NOMO-1 (cell line): ENCODE measurements around the gene PRKG1.
"Not testable (repeated sequence)": the region's sequence is repeated elsewhere in the genome, so short reads cannot be mapped to it uniquely, and the experiment has no call there.

Source experiments
- DNase-seq, 2 experiments: peaks; one replicate each; lab custom pipeline; 2025; ENCODE audit not compliant: unreplicated experiment in 2 of 2; lab: John Stamatoyannopoulos, UW

PRKG1 gene

DNA sequence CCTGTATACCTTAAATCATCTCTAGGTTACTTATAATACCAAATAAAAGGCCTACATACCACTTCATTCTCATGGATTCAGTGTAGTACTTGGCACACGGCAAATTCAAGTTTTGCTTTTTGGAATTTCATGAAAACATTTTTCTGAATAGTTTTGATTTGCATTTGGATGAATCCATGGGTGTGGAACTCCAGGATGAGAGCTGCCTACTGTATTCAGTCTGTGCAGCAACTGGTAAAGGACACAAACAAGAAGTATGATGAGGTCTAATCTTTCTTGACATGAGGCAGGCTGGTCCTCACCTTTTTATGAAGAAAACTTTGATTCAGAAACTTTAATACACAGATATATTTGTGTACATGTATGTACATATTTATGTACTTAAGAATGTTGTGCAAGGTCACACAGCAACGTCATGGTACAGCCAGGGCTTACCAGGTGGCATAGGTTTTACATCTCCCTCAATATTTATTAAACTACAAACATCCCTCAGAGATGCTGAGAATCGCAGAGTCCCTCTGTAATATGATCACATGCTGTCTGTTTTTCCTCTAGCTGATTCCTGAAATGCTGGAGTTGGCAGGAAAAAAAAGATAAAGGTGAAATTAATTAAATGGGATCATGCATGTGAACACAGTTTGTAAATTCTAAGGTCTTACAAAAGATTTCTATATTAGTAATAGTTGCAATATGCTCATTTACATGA lies 239.6 kb downstream of the PRKG1 start:
- no peak for DNase-seq

DNA sequence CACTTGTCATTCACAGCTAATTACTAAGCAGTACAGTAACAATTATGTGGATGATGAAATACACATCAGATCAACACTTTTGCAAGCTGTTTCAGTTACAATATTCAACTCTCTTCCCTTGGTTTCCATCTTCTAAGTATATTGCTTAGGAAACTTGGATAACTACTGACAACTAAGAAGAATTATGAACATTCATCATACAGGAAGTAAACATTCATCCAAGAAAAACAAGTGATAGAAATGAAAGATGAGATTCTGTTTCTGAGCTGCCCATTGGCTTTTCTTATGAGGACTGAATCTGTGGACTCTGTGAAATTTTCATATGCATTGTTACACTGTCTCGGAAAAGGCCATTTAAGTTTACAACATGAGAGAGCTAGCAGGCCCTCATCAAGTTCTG lies 240.2 kb downstream of the PRKG1 start:
- DNase-seq = no peak

DNA sequence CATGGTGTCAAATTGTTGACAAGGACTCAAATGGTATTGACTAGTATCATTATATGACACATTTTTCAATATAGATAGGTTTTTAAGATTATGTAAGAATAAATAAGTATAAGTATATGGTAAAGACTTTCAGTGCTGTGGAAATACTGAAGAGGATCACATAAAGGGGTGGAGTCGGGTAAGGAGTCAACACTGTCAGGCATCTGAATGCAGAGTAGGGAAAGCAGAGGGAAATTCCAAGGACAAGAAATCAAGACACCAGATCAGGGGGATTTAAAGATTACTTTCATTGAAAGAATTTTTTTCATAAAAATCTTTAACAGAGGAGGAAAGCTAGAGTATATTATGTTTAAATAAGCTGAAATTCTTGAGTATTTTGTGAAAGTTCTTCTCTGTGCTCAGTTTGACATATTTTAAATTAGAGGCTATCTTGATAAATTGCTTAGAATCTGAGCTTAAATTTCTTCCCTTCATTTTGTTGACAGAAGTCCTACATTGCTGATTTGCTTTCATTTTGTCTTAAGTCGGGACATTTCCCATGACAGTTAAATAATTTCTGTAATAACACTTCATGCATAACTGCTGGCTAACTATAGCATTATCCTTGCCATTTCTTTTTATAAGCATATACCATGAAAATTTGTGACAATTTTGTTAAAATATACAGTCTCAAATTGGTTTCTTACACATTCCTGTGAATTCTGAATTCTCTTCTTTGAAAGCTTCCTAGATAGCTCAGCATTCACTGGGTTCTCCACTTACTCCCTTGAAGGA lies 244.3 kb downstream of the PRKG1 start:
- DNase-seq = no peak

DNA sequence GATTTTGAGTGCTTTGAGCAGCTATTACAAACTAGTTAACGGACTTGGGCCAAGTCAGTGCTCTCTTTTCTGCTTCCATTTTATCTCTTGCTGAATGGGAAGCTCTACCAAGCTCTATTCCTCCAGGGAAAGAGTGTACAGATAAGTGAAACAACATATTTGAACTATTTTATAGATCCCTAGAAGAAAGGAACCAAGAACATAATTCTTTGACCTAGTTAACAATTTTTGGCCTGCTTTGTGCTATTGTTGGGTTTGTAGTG lies 244.8 kb downstream of the PRKG1 start:
- DNase-seq = no peak

DNA sequence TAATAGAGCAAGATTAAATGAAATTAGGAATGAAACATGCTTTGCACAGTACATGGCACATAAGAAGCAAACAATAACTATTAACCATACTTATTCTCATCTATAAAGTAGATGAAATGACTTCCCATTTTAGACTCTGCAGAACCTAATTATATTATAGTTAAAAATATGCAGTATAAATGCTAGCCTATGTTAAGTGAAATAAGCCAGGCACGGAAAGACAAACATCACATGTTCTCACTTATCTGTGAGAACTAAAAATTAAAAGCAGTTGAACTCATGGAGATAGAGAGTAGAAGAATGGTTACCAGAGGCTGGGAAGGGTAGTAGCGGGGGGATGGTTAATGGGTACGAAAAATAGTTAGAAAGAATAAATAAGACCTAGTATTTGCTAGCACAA lies 247.0 kb downstream of the PRKG1 start:
- DNase-seq = no peak

DNA sequence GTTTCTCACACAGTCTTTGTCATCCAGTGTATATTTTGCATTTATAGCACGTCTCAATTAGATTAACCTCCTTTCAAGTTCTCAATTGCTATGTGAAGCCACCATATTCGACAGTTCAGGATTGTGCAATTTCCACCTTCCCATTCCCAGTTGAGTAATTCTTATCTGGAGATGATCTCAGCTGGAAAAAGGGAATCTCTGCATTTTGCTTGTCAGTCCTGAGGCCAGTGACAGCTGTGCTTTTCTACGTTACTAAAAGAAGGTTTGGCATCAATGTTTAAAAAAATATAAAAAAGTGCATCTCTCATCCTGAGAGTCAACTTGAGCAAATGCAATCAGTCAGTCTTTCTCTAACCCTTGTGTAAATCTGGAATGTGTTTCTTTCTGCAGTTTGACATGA lies 247.7 kb downstream of the PRKG1 start:
- DNase-seq = no peak

DNA sequence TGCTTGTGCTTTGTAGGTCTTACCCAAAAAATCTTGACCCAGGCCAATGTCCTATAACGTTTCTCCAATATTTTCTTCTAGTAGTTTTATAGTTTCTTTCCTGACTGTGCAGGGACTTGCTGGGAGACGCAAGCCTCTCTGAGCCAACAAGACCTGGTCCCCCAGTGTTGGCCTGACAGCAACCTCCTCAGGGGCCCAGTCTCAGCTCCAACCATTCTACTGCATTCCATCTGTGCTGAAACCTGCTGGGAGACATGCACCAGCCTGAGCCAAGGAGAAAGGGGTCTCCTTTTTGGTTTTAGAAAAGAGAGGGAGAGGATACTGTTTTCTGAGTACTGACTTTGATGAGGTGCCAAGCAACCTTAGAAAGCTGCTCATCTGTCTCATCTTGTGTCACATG lies 251.4 kb downstream of the PRKG1 start:
- no peak for DNase-seq

DNA sequence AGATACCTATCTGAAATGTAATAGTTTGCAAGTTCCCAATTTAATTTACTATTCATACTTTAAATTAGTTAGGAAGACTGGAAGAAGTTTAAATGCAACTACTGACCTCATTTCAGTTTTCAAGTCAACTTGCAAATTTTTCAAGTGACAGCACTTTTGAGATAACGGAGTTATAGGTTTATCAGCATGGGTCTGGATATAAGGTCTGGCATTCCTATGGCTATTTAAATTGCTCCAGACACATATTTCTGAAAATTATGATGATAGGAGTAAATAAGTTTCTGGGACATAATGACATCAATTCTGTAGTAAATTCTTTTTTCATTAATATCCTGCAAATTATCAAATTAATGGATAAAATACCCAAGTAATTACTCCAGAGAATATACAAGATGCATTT lies 251.9 kb downstream of the PRKG1 start:
- no peak for DNase-seq

DNA sequence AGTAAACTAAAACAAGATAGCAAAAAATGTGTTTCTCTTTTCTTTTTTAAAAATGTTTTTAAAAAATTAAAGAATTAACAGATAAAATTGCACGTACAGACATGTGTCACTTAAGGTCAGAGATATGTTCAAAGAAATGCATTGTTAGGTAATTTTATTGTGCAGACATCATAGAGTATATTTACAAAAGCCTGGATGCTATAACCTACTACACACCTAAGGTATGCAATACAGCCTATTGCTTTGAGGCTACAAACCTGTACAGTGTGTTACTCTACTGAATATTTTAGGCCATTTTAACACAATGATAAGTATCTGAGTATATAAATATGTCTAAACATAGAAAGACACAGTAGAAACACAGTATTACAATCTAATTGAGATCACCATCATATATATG lies 253.1 kb downstream of the PRKG1 start:
- DNase-seq = no peak

DNA sequence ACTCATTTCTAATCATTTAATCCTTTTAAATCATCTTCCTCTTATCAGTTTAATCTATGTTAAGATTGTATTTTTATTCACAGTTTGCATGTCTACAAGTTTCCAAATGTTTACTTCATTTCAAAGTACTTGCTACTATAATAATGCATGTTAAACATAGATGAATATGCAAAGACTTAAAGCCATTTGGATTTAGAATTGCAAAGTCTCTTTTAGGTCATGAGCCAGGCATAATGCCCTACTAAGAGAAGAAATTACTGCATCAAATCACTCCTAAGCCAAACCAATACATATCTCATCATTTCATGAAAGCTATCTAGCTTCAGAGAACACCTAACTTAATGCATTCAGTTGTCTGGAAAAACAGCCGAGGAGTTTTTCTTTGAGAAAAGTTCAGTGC lies 266.1 kb downstream of the PRKG1 start:
- DNase-seq = no peak

DNA sequence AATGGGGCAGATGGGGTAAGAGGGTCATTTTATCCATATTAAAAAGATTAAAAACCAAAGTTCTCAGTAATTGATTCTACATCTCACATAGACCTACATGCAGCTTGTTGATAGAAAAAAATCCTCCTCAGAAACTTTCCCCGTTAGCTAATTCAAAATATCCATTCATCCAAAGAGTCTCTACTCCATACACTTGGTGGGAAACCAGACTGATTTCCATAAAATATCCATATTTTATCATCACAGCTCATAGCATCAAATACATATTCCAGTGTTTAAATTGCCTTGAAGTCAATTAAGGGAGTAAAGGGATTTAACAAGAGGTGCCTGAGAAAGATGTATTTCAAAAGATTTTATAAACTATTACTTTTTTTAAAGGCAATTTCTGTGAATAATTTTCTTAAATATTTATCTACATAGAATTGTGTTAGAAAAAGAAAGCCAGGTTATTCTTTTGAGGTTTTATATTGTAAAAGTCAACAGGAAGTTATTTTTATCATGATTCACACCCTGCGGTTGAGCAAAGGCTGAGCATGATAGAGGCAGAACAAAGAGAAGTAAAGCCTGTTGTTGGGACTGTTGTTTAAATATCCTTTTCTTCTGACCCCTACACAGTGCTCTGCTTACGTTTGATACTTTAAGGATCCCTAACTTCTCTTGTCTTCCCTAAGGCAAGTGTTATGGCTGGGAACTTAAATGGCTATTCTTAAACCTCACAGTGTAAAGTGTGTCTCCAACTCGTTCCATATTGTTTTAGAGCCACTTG lies 266.7 kb downstream of the PRKG1 start:
- no peak for DNase-seq

DNA sequence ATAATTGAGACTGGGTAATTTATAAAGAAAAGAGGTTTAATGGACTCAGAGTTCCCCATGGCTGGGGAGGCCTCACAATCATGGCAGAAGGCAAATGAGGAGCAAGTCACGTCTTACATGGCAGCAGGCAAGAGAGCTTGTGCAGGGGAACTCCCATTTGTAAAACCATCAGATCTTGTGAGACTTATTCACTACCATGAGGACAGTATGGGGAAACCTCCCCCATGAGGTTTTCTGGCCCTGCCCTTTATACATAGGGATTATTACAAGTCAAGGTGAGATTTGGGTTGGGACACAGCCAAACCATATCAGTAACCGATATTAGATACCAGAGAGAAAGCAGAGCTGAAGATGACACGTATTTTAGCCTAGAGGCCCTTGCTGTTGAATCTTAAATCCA lies 267.5 kb downstream of the PRKG1 start:
- DNase-seq = not testable (repeated sequence)

DNA sequence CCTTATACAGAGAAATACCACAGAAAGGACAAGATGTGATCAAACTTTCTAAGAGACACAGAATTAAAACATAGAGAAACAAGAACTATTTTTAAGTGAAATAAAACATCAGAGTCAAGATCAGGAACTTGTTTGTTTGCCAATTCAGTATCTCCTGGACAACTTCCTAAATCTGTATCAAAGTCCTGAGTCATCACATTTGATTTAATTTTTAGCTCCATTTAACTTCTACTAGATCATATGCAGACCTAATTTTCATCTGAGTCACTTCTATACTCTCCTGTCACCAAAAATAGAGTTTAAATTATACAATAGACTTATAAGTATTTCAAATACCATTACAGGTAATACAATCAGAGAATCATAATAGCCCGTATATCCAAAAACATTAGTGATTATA lies 268.1 kb downstream of the PRKG1 start:
- DNase-seq = no peak

DNA sequence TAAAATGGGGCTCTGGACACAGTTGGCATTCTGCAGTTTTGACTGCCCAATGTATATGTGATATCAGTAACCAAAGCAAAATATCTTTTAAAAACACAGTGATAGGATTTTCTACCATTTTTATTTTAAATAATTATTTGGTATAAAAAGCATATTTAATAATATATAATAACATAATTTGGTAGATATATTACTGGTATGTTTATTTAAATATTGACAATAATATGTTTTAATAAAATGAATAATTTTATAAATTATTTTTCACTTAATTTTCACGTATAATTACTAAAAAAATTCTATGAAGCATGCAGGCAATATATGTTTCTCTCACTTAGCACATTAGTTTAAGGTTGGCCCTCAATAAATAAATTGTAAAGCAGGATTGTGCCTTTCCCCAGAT lies 269.1 kb downstream of the PRKG1 start:
- DNase-seq = no peak

DNA sequence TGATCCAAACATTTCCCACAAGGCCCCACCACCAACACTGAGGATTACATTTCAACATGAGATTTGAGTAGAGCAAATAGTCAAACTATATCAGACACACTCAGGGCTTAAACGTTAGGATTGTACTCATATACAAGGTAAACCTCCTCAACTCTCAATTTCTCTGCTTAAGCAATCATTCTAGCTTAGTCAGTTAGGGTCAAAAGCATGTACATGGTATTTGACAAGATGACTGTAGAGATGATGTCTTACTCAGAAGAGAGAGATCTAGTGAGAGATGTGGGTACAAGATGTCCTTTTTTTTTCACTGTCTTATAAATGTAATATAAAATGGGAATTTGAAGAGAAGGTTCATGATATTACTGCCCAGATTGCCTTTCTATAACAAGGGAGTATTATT lies 270.1 kb downstream of the PRKG1 start:
- DNase-seq = no peak

DNA sequence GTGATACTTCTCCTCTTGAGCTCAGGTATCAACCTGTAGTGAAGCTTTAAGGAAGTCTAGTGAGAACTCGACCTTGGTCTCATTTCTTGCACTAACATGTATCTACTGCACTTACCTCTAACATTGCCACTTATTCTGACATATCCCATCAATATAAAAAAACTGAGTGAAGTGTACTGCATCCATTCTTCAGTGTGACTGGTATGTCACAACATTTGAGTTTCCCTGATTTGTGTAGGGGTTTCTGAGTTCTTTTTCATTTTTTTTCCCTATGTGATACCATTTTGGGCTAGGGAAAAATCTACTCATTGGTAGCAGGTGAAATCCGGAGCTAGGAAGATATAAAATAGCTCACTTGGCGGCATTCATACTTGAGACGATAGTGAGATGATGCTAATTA lies 274.3 kb downstream of the PRKG1 start:
- DNase-seq = no peak

DNA sequence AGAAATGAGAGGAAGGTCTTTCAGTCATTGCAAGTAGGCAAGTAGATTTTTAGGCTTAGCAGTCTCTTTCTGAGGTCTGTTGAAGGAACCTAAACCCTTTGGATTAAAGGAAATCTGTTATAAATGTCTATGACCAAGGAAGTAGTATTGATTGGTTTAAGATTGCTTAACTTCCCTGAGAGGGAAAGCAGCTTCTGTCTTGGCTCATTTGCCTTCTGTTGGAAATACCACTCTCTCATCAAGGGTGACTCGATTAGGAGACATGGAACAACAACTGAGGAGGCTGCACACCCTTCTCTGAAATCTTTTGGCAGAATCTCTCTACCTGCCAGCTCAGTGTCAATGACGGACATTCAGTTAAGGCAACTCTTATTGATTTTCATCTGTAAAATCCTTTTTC lies 282.9 kb downstream of the PRKG1 start:
- no peak for DNase-seq

DNA sequence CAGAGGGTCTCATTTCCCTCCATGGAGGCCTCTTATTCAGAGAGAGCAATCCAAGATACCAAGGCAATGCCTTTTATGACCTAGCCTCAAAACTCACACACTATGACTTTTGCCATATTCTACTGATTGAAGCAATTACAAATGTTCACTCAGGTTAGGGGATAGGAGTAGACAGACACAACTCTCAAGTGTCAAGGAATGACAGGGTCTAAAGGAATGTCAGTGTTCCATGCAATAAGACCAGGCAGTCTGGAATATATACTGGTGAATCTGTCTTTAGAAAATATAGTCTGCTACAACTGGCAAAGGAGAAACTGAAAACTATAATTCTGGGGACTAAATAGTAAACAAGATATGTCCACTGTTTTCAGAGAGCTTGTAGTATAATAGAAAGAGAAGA lies 283.9 kb downstream of the PRKG1 start:
- no peak for DNase-seq

DNA sequence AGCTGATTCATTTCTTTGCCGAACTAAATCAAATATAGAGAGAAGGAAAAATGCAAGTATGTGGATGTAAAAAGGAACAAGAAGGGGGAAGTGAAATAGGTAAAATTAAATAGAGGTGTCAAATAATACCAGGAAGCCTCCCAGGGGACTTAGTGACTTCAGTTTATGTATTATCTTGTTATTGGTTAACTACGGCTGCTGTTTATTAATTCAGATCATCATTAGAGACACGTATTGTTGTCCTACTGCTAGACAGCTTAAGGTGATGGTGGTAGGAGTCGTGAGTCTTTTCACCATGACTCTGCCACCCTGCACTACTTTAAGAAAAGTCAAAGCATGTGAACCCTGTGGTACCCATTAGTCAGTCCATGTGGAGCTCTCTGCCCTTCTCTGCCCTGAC lies 289.1 kb downstream of the PRKG1 start:
- DNase-seq = no peak

DNA sequence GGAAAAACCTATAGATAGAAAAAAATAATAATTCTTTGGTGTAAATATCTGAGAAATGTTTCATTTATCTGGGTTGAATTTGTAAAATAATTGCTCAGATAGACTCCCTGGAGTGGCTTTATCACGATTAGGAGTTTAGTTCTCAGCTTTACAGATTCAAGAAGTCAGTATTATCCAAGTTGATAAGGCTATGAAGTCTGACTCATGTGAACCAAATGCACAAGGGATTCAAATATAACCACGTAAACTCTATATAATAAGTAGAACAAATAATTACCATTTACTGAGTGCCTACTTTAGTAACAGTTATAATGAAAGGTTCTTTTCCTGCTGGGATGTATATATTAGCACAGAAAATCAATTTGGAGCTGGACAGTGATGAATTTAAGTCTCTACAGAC lies 290.4 kb downstream of the PRKG1 start:
- DNase-seq = no peak

DNA sequence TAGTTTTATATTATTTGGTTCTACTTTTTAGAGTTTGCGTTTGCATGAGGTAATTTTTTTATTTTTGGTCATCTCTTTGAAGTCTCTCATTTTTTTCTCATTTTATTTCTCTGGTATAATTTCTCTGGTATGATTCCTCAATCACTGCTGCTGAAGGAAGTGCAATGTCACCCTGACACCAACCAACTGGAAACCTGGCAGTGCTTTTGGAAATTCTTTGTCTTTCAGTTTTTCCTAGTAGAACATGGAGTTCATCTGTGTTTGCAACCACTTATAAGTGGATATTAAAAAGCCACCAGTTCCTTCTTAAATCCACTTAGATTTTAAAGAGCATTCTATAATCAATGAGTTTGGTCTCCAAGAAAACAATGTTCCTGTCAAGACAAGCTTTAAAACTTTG lies 291.8 kb downstream of the PRKG1 start:
- no peak for DNase-seq

DNA sequence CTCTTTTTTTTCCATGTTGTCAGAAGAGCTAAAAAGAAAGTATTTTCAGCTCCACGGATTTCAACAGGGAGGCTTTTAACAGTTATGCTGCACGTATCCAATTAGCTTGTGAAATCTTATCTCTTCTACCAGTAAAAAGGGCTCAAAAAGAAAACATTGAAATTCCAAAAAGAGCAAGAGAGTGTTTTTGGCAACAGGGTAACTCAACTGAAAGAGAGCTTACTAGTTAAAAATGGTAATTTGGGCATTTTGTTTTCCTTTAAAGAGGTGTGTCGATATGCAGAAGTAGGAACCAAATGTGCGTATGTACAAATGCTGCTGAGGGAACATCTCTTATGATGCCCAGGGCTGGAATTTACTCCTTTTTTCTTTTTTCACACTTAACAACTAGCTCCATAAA lies 292.8 kb downstream of the PRKG1 start:
- no peak for DNase-seq
